WERI-Rb-1 (cell line): ENCODE measurements around the gene C1orf116.

Experiments
- DNase-seq: peaks from one replicate; pipeline ENCODE4 v3.0.0-alpha.2; 2020
- H3K27ac ChIP-seq: fragments of 250-450 bp; sonication (Bioruptor Pico); 2 replicates; pipeline ENCODE4 v1.5.1; 2020; ENCODE audit warnings: mild to moderate bottlenecking, moderate library complexity
- H3K27me3 ChIP-seq: fragments of 250-450 bp; sonication (Bioruptor Pico); 2 replicates; pipeline ENCODE4 v1.5.1; 2021; ENCODE audit warnings: mild to moderate bottlenecking, low read depth, moderate library complexity; ENCODE audit not compliant: insufficient read depth, severe bottlenecking
- H3K36me3 ChIP-seq: fragments of 250-450 bp; sonication (Bioruptor Pico); 2 replicates; pipeline ENCODE4 v1.5.1; 2020; ENCODE audit warnings: mild to moderate bottlenecking, moderate library complexity
- H3K4me3 ChIP-seq: 2 replicates; pipeline ENCODE4 v1.5.1; 2011; ENCODE audit warnings: low read depth, mild to moderate bottlenecking, control low read depth, low read length
- H3K9me3 ChIP-seq: fragments of 250-450 bp; sonication (Bioruptor Pico); 2 replicates; pipeline ENCODE4 v1.5.1; 2021; ENCODE audit warnings: mild to moderate bottlenecking, moderate library complexity; ENCODE audit not compliant: severe bottlenecking
- CTCF ChIP-seq: IDR thresholded peaks from 2 replicates; pipeline ENCODE4 v1.5.1; 2011; ENCODE audit warnings: low read depth, mild to moderate bottlenecking, control low read depth, inconsistent platforms, low read length

The C1orf116 gene

GRCh38 chr1:207039380-207040180, 7.0 kb upstream of the C1orf116 start:
- no peak overlapping the region for H3K27ac ChIP-seq
- H3K27me3 ChIP-seq = peaks cover 67% of the 10 kb centered on the region
- peaks cover 3% of the 10 kb centered on the region for H3K9me3 ChIP-seq
- H3K4me3 ChIP-seq = no peak overlapping the region
- DNase-seq = no peak
- no peaks in the 10 kb centered on the region for H3K36me3 ChIP-seq
- TF ChIP-seq CTCF = no peak

- Histone ChIP-seq H3K36me3 (no peaks in the 10 kb centered on the region), H3K4me3 (no peak overlapping the region), H3K27me3 (peaks cover 91% of the 10 kb centered on the region), H3K9me3 (peaks cover 3% of the 10 kb centered on the region), H3K27ac (no peak overlapping the region)
- TF ChIP-seq CTCF = no peak
- no peak for DNase-seq
Measured at GRCh38 chr1:207036865-207037264, 4.3 kb upstream of the C1orf116 start.

DNA sequence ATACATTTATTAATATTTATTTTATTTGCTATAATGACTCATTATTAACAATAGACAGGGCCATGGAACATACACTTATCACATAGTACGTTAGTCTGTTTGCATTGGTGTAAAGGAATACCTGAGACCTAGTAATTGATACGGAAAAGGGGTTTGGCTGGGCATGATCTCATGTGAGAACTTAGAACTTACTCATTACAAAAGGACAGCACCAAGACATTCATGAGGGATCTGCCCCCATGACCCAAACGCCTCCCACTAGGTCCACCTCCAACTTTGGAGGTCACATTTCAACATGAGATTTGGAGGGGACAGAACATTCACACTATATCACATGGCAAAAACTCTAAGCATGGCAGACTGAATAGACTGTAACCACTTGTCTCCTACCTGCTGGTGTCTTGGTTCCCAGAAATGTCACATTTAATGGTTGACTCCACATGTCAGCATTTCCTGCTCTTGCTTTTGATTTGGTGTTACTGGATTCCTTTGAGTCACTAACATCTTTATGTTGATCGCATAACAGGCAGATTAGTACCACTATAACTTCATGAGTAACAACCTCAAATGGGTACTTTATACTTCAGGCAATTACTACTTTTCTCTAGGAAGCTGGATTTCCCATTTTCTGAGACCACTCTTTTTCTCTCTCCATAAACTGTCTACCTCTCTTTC, 3.5 kb upstream of the C1orf116 start:
- TF ChIP-seq CTCF = no peak
- peaks cover 97% of the 10 kb centered on the region for H3K27me3 ChIP-seq
- no peaks in the 10 kb centered on the region for H3K36me3 ChIP-seq
- H3K4me3 ChIP-seq = no peak overlapping the region
- no peaks in the 10 kb centered on the region for H3K9me3 ChIP-seq
- no peak for DNase-seq
- H3K27ac ChIP-seq = no peak overlapping the region

GRCh38 chr1:207034998-207035397, 2.4 kb upstream of the C1orf116 start:
- Histone ChIP-seq H3K36me3 (no peaks in the 10 kb centered on the region), H3K9me3 (no peaks in the 10 kb centered on the region), H3K27me3 (peaks cover 100% of the 10 kb centered on the region), H3K4me3 (no peak overlapping the region), H3K27ac (no peak overlapping the region)
- TF ChIP-seq CTCF = no peak
- no peak for DNase-seq

- Histone ChIP-seq H3K9me3 (no peaks in the 10 kb centered on the region), H3K36me3 (no peaks in the 10 kb centered on the region), H3K27ac (no peak overlapping the region), H3K4me3 (no peak overlapping the region), H3K27me3 (peaks cover 100% of the 10 kb centered on the region)
- DNase-seq = no peak
- no peak for TF ChIP-seq CTCF
Measured at GRCh38 chr1:207034208-207034607, 1.7 kb upstream of the C1orf116 start.
